Mesothelial cell of epicardium (in vitro differentiated cells): Measurements from ENCODE around the gene B3GALT5. TPM values are rescaled to one million over a fixed set of nuclear protein-coding genes. Genes with fewer than 3 reads are reported as not detected.

Source experiments
- DNase-seq, 2 experiments: peaks; one replicate each; pipeline ENCODE4 v3.0.0; 2021; ENCODE audit warnings: low spot score in 2 of 2; ENCODE audit not compliant: unreplicated experiment in 2 of 2
- H3K27ac Mint-ChIP-seq: 2 replicates; pipeline ENCODE4 v1.8.0; 2021; ENCODE audit warnings: mixed read lengths
- H3K27me3 Mint-ChIP-seq: 2 replicates; pipeline ENCODE4 v1.8.0; 2021; ENCODE audit warnings: low read depth, mixed read lengths
- H3K36me3 Mint-ChIP-seq: 2 replicates; pipeline ENCODE4 v1.8.0; 2021; ENCODE audit warnings: mixed read lengths
- H3K4me1 Mint-ChIP-seq: 2 replicates; pipeline ENCODE4 v1.8.0; 2021; ENCODE audit warnings: mixed read lengths
- H3K4me3 Mint-ChIP-seq: 2 replicates; pipeline ENCODE4 v1.8.0; 2021; ENCODE audit warnings: mild to moderate bottlenecking, moderate library complexity, mixed read lengths
- H3K9me3 Mint-ChIP-seq: 2 replicates; pipeline ENCODE4 v1.8.0; 2021; ENCODE audit warnings: mixed read lengths
- total RNA-seq: library from RNA; stranded (reverse); gene quantifications from 3 replicates; pipeline ENCODE4 v1.2.1, GENCODE V29; 2021
- TF ChIP-seq, protein P1 (sequence below): fragments of 200-600 bp; sonication (generic); IDR thresholded peaks from one replicate; pipeline ENCODE4 v1.5.0; 2021; ENCODE audit warnings: antibody characterized with exemption; ENCODE audit not compliant: unreplicated experiment

B3GALT5 gene
- total RNA-seq, 1 donor from 2014 or later = 6.8 TPM

DNA sequence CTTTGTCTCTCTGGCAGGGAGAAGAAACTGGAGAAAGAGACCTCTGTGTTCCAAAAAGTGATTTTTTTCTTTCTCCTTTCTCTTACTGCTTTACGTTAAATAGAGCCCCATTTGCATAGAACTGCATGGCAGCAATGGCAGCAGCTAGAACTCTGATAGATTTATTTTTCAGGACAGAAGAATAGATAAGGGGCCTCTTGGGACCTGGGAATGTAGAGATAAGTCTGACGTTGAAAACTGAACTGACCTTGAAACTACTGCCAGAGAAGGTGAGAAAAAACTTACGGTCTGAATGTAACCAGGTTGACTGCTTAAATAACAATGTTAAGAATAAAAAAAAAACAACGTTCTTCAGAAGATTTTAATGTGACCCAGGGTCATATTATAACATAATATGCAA is 25.4 kb upstream of the B3GALT5 start:
- Mint-ChIP-seq H3K27ac (no peak overlapping the region), H3K9me3 (peaks cover 37% of the 10 kb centered on the region)
- TF ChIP-seq, protein P1, sequence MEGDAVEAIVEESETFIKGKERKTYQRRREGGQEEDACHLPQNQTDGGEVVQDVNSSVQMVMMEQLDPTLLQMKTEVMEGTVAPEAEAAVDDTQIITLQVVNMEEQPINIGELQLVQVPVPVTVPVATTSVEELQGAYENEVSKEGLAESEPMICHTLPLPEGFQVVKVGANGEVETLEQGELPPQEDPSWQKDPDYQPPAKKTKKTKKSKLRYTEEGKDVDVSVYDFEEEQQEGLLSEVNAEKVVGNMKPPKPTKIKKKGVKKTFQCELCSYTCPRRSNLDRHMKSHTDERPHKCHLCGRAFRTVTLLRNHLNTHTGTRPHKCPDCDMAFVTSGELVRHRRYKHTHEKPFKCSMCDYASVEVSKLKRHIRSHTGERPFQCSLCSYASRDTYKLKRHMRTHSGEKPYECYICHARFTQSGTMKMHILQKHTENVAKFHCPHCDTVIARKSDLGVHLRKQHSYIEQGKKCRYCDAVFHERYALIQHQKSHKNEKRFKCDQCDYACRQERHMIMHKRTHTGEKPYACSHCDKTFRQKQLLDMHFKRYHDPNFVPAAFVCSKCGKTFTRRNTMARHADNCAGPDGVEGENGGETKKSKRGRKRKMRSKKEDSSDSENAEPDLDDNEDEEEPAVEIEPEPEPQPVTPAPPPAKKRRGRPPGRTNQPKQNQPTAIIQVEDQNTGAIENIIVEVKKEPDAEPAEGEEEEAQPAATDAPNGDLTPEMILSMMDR = no peak

DNA sequence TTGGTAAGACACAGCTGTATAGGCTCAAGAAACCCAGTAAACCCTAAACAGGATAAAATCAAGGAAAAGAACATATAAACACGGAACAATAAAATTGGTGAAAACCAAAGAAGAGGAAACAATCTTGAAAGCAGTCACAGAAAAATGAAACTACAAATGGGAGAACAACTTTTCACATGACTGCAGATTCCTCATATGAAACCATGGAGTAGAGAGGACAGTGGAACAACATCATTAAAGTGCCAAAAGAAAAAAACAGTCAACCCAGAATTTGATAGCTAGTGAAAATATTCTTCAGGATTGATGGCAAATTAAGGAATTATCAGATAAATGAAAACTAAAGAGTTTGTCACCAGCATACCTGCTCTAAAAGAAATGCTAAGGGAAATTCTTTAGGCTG is 23.9 kb upstream of the B3GALT5 start:
- no peaks in the 10 kb centered on the region for H3K27me3 Mint-ChIP-seq
- H3K27ac Mint-ChIP-seq = no peak overlapping the region
- H3K4me1 Mint-ChIP-seq = peaks cover under 1% of the 10 kb centered on the region
- H3K9me3 Mint-ChIP-seq = peaks cover 37% of the 10 kb centered on the region
- no peak for DNase-seq
- H3K4me3 Mint-ChIP-seq = no peak overlapping the region
- peaks cover 11% of the 10 kb centered on the region for H3K36me3 Mint-ChIP-seq
- TF ChIP-seq, protein P1 = no peak

More for the DNA sequence above, 25.4 kb upstream of the B3GALT5 start:
- H3K4me1 Mint-ChIP-seq = no peaks in the 10 kb centered on the region
- H3K27me3 Mint-ChIP-seq = no peaks in the 10 kb centered on the region
- H3K36me3 Mint-ChIP-seq = peaks cover 11% of the 10 kb centered on the region
- no peak overlapping the region for H3K4me3 Mint-ChIP-seq
- no peak for DNase-seq

GRCh38 chr21:39593522-39593921 is 19.2 kb upstream of the B3GALT5 start:
- TF ChIP-seq, protein P1 = no peak
- no peak overlapping the region for H3K27ac Mint-ChIP-seq
- peaks cover 17% of the 10 kb centered on the region for H3K9me3 Mint-ChIP-seq
- H3K4me1 Mint-ChIP-seq = peaks cover 3% of the 10 kb centered on the region
- H3K4me3 Mint-ChIP-seq = no peak overlapping the region
- no peaks in the 10 kb centered on the region for H3K27me3 Mint-ChIP-seq
- DNase-seq = no peak
- H3K36me3 Mint-ChIP-seq = peaks cover 5% of the 10 kb centered on the region

- H3K27me3 Mint-ChIP-seq = no peaks in the 10 kb centered on the region
- H3K4me3 Mint-ChIP-seq = no peak overlapping the region
Observed at GRCh38 chr21:39595465-39595864, 17.3 kb upstream of the B3GALT5 start.

DNA sequence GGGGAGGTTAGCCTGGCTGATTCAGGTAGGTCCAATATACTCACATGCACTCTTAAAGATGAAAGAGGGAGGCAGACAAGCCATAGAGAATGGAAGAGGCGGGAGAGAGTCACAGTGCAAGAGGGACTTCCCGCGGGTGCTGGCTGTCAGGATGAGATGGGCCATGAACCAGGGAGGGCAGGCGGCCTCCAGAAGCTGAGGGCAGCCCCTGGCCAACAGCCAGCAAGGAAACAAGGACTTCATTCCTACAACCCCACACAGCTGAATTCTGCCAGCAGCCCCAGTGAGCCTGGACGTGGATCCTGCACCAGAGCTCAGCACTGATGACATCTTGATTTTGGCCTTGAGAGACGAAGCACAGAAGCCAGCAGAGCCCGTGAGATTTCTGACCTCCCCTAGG is 15.1 kb upstream of the B3GALT5 start:
- Mint-ChIP-seq H3K27ac (no peak overlapping the region), H3K4me3 (no peak overlapping the region), H3K9me3 (peaks cover 7% of the 10 kb centered on the region), H3K4me1 (peaks cover 25% of the 10 kb centered on the region), H3K27me3 (peaks cover 1% of the 10 kb centered on the region), H3K36me3 (no peaks in the 10 kb centered on the region)
- TF ChIP-seq, protein P1 = no peak
- DNase-seq = no peak

More at GRCh38 chr21:39595465-39595864, 17.3 kb upstream of the B3GALT5 start:
- H3K9me3 Mint-ChIP-seq = peaks cover 7% of the 10 kb centered on the region
- H3K27ac Mint-ChIP-seq = no peak overlapping the region
- TF ChIP-seq, protein P1 = no peak
- H3K4me1 Mint-ChIP-seq = peaks cover 11% of the 10 kb centered on the region
- no peak for DNase-seq
- H3K36me3 Mint-ChIP-seq = no peaks in the 10 kb centered on the region
